Natural killer cell (primary cell): ENCODE results near the gene CCL4L2. TPM values are rescaled to one million over a fixed set of nuclear protein-coding genes. Genes with fewer than 3 reads are reported as not detected.
"Not testable (repeated sequence)": the region's sequence is repeated elsewhere in the genome, so short reads cannot be mapped to it uniquely, and the experiment has no call there.

Experiments used
- ATAC-seq, 3 donors: fragments of 150-1000 bp in 2 of 3; fragments of 200-7000 bp in 1 of 3; cut with Tn5 transposase; 1 replicate in 1 of 3; 2 replicates in 2 of 3; pipeline ENCODE4 v1.10.0; 2021; ENCODE audit warnings: mild to moderate bottlenecking in 2 of 3, moderate library complexity in 2 of 3
- DNase-seq, 2 donors: peaks; one replicate each; pipeline versions ENCODE4 v3.0.0 to v3.0.0-alpha.2; 2013 to 2021; ENCODE audit warnings: mixed read lengths in 1 of 2
- H3K27ac ChIP-seq: one replicate; pipeline ENCODE4 v1.5.1; 2013; ENCODE audit warnings: mild to moderate bottlenecking, low read length
- H3K27me3 ChIP-seq: one replicate; pipeline ENCODE4 v1.6.1; 2013; ENCODE audit warnings: low read length; ENCODE audit not compliant: control insufficient read depth, insufficient read depth
- H3K36me3 ChIP-seq: one replicate; pipeline ENCODE4 v1.6.1; 2013; ENCODE audit warnings: low read length; ENCODE audit not compliant: control insufficient read depth, insufficient read depth
- H3K4me1 ChIP-seq: one replicate; pipeline ENCODE4 v1.6.1; 2013; ENCODE audit warnings: low read length; ENCODE audit not compliant: control insufficient read depth, insufficient read depth
- H3K4me3 ChIP-seq: one replicate; pipeline ENCODE4 v1.5.1; 2013; ENCODE audit warnings: low read length
- H3K9me3 ChIP-seq: one replicate; pipeline ENCODE4 v1.6.1; 2013; ENCODE audit warnings: low read length; ENCODE audit not compliant: control insufficient read depth, insufficient read depth
- H3K27ac Mint-ChIP-seq, 2 donors: one replicate each; pipeline ENCODE4 v1.8.0; 2022; ENCODE audit warnings: mild to moderate bottlenecking in 2 of 2, mixed read lengths in 2 of 2, moderate library complexity in 1 of 2
- H3K27me3 Mint-ChIP-seq, 2 donors: one replicate each; pipeline ENCODE4 v1.8.0; 2022; ENCODE audit warnings: low read depth in 2 of 2, mixed read lengths in 2 of 2
- H3K36me3 Mint-ChIP-seq: one replicate; pipeline ENCODE4 v1.8.0; 2022; ENCODE audit warnings: mixed read lengths
- H3K4me1 Mint-ChIP-seq, 2 donors: one replicate each; pipeline ENCODE4 v1.8.0; 2022; ENCODE audit warnings: mixed read lengths in 2 of 2
- H3K4me3 Mint-ChIP-seq: one replicate; pipeline ENCODE4 v1.8.0; 2022; ENCODE audit warnings: mild to moderate bottlenecking, moderate library complexity, mixed read lengths
- H3K9me3 Mint-ChIP-seq, 2 donors: one replicate each; pipeline ENCODE4 v1.8.0; 2022; ENCODE audit warnings: mixed read lengths in 2 of 2
- CTCF ChIP-seq: fragments of 200-600 bp; IDR thresholded peaks from one replicate; pipeline ENCODE4 v1.8.0; 2022; ENCODE audit warnings: antibody characterized with exemption
- WGBS: methylation state at CpG from one replicate; pipeline ENCODE4 v1.1.7; 2013; ENCODE audit warnings: missing lambda C conversion rate; ENCODE audit not compliant: insufficient coverage; 5-methylcytosine and 5-hydroxymethylcytosine counted together
- intact Hi-C: fragments of 100-400 bp; cut with micrococcal nuclease; formaldehyde crosslinking; loops from one replicate; pipeline ENCODE4 v1.14.2; 2022
- total RNA-seq, 4 donors: library from RNA; stranded (reverse); fragments of 120-200 nt in 1 of 4; gene quantifications; one replicate each; pipeline versions ENCODE4 v1.2.3 to v1.2.4, GENCODE V29; 2013 to 2022

Gene CCL4L2
- total RNA-seq, 3 donors from 2014 or later (not counting 1 experiment from before 2014, with no cell fraction given) = 23.7 to 31.2 (median 25.4) TPM

- H3K27ac ChIP-seq = no peak overlapping the region
- H3K27me3 ChIP-seq = no peaks in the 10 kb centered on the region
- WGBS = no CpG with 5 or more reads among the region's 1 CpG
- no peak for DNase-seq
- H3K4me1 Mint-ChIP-seq = peaks cover 90% of the 10 kb centered on the region in 2 donors
- H3K27ac Mint-ChIP-seq = peak overlapping the region in 1 of 2 donors; percentile 96
- H3K36me3 Mint-ChIP-seq = no peaks in the 10 kb centered on the region
- ATAC-seq = no peak
- H3K4me1 ChIP-seq = peaks cover 75% of the 10 kb centered on the region
- intact Hi-C loops = no loop called here
- no peak overlapping the region for H3K4me3 Mint-ChIP-seq
- H3K4me3 ChIP-seq = no peak overlapping the region
- no peak for TF ChIP-seq CTCF
- H3K9me3 ChIP-seq = no peaks in the 10 kb centered on the region
- no peaks in the 10 kb centered on the region for H3K27me3 Mint-ChIP-seq
- peaks cover 4% of the 10 kb centered on the region for H3K36me3 ChIP-seq
- H3K9me3 Mint-ChIP-seq = no peaks in the 10 kb centered on the region
These were observed 17.6 kb upstream of the CCL4L2 start for GRCh38 chr17:36193216-36193775.

GRCh38 chr17:36194147-36194831 is 16.6 kb upstream of the CCL4L2 start:
- H3K27me3 Mint-ChIP-seq, H3K36me3 Mint-ChIP-seq, ATAC-seq, intact Hi-C loops, H3K27ac ChIP-seq, H3K4me3 Mint-ChIP-seq, H3K36me3 ChIP-seq, H3K9me3 Mint-ChIP-seq, DNase-seq, H3K27me3 ChIP-seq, H3K4me3 ChIP-seq, H3K9me3 ChIP-seq: not testable (repeated sequence)
- peaks cover 90 to 91% of the 10 kb centered on the region in 2 donors for H3K4me1 Mint-ChIP-seq
- H3K27ac Mint-ChIP-seq = peak overlapping the region; percentile 69 to 96
- peaks cover 76% of the 10 kb centered on the region for H3K4me1 ChIP-seq
- WGBS = 100% methylated on average over 5 of the region's 8 CpGs

- intact Hi-C loops = loop anchor here (5.0 kb wide), 2 partner anchors 298 to 953 kb away; partner anchors contain the start of gene SLFN5
- H3K4me3 Mint-ChIP-seq, H3K27me3 Mint-ChIP-seq, H3K36me3 Mint-ChIP-seq, ATAC-seq, H3K36me3 ChIP-seq, H3K9me3 ChIP-seq, H3K27me3 ChIP-seq, DNase-seq, H3K27ac ChIP-seq, H3K9me3 Mint-ChIP-seq, H3K4me3 ChIP-seq: not testable (repeated sequence)
- peaks cover 75% of the 10 kb centered on the region for H3K4me1 ChIP-seq
- Mint-ChIP-seq H3K4me1 (peaks cover 88 to 93% of the 10 kb centered on the region in 2 donors), H3K27ac (peak overlapping the region; percentile 95 to 96)
- 94% methylated on average over 7 of the region's 10 CpGs for WGBS
These were observed 15.9 kb upstream of the CCL4L2 start for GRCh38 chr17:36194832-36195433.

GRCh38 chr17:36195434-36196130 is 15.3 kb upstream of the CCL4L2 start:
- Mint-ChIP-seq H3K27ac (peak overlapping the region; percentile 95 to 96), H3K36me3 (no peaks in the 10 kb centered on the region), H3K4me1 (peaks cover 88 to 93% of the 10 kb centered on the region in 2 donors), H3K27me3 (no peaks in the 10 kb centered on the region), H3K9me3 (no peaks in the 10 kb centered on the region), H3K4me3 (peak overlapping the region; percentile 90)
- H3K27me3 ChIP-seq = no peaks in the 10 kb centered on the region
- H3K4me1 ChIP-seq = peaks cover 71% of the 10 kb centered on the region
- no peak overlapping the region for H3K27ac ChIP-seq
- intact Hi-C loops = loop anchor here (1.0 to 5.0 kb wide), 4 partner anchors 7 to 953 kb away; partner anchors contain the start of gene SLFN5
- H3K4me3 ChIP-seq = no peak overlapping the region
- H3K9me3 ChIP-seq = no peaks in the 10 kb centered on the region
- ATAC-seq (no peak), DNase-seq (peak in 1 of 2 donors; percentile 33)
- peaks cover 4% of the 10 kb centered on the region for H3K36me3 ChIP-seq
- TF ChIP-seq CTCF = no peak
- 90% methylated on average over 9 of the region's 10 CpGs for WGBS
